Activated naive CD8-positive, alpha-beta T cell treated with anti-CD3 and anti-CD28 coated beads, Interleukin-2, amount 50 U/mL, for 24 hours (primary cell): ENCODE measurements around the gene NSMF.

ENCODE experiments used
- ATAC-seq: fragments of 150-1000 bp; cut with Tn5 transposase; one replicate; pipeline ENCODE4 v1.10.0; 2021
- DNase-seq: peaks from one replicate; pipeline ENCODE4 v3.0.0; 2021
- H3K27ac Mint-ChIP-seq: one replicate; pipeline ENCODE4 v1.8.0; 2021; ENCODE audit warnings: mild to moderate bottlenecking, mixed read lengths
- H3K27me3 Mint-ChIP-seq: one replicate; pipeline ENCODE4 v1.8.0; 2021; ENCODE audit warnings: mixed read lengths
- H3K36me3 Mint-ChIP-seq: one replicate; pipeline ENCODE4 v1.8.0; 2021; ENCODE audit warnings: low read depth, mixed read lengths
- H3K4me1 Mint-ChIP-seq: one replicate; pipeline ENCODE4 v1.8.0; 2021; ENCODE audit warnings: mixed read lengths
- H3K4me3 Mint-ChIP-seq: one replicate; pipeline ENCODE4 v1.8.0; 2021; ENCODE audit warnings: mild to moderate bottlenecking, moderate library complexity, mixed read lengths
- H3K9me3 Mint-ChIP-seq: one replicate; pipeline ENCODE4 v1.8.0; 2021; ENCODE audit warnings: mixed read lengths

The NSMF gene

GRCh38 chr9:137439158-137439714 is 19.9 kb downstream of the NSMF start:
- H3K36me3 Mint-ChIP-seq: no peaks in the 10 kb centered on the region
- H3K27ac Mint-ChIP-seq: no peak overlapping the region
- no peak overlapping the region for H3K4me3 Mint-ChIP-seq
- DNase-seq (no peak), ATAC-seq (no peak)
- H3K9me3 Mint-ChIP-seq: no peaks in the 10 kb centered on the region
- H3K27me3 Mint-ChIP-seq: peaks cover 17% of the 10 kb centered on the region
- H3K4me1 Mint-ChIP-seq: peaks cover 3% of the 10 kb centered on the region

GRCh38 chr9:137438591-137439157 is 20.5 kb downstream of the NSMF start:
- Mint-ChIP-seq H3K27ac (no peak overlapping the region), H3K9me3 (no peaks in the 10 kb centered on the region), H3K36me3 (no peaks in the 10 kb centered on the region), H3K27me3 (peaks cover 15% of the 10 kb centered on the region), H3K4me1 (peaks cover 3% of the 10 kb centered on the region), H3K4me3 (no peak overlapping the region)
- ATAC-seq: no peak
- DNase-seq: no peak

GRCh38 chr9:137437691-137438590 is 21.2 kb downstream of the NSMF start:
- Mint-ChIP-seq H3K4me3 (no peak overlapping the region), H3K27me3 (peaks cover 11% of the 10 kb centered on the region), H3K4me1 (peaks cover 3% of the 10 kb centered on the region), H3K27ac (no peak overlapping the region), H3K9me3 (no peaks in the 10 kb centered on the region), H3K36me3 (no peaks in the 10 kb centered on the region)
- ATAC-seq (no peak), DNase-seq (no peak)

GRCh38 chr9:137436761-137437600 is 22.2 kb downstream of the NSMF start:
- Mint-ChIP-seq H3K27me3 (peaks cover 2% of the 10 kb centered on the region), H3K27ac (no peak overlapping the region), H3K36me3 (no peaks in the 10 kb centered on the region), H3K4me1 (peaks cover 2% of the 10 kb centered on the region), H3K9me3 (no peaks in the 10 kb centered on the region), H3K4me3 (no peak overlapping the region)
- DNase-seq (no peak), ATAC-seq (peak; percentile 18)

GRCh38 chr9:137435980-137436760 is 23.0 kb downstream of the NSMF start:
- Mint-ChIP-seq H3K4me3 (no peak overlapping the region), H3K27ac (no peak overlapping the region), H3K27me3 (no peaks in the 10 kb centered on the region), H3K4me1 (no peaks in the 10 kb centered on the region), H3K36me3 (no peaks in the 10 kb centered on the region), H3K9me3 (no peaks in the 10 kb centered on the region)
- ATAC-seq (no peak), DNase-seq (no peak)

GRCh38 chr9:137435381-137435891 is 23.7 kb downstream of the NSMF start:
- Mint-ChIP-seq H3K27ac (no peak overlapping the region), H3K36me3 (no peaks in the 10 kb centered on the region), H3K4me3 (no peak overlapping the region), H3K9me3 (no peaks in the 10 kb centered on the region), H3K4me1 (no peaks in the 10 kb centered on the region), H3K27me3 (no peaks in the 10 kb centered on the region)
- DNase-seq: no peak
- ATAC-seq: no peak

GRCh38 chr9:137434498-137435380 is 24.4 kb downstream of the NSMF start:
- H3K4me1 Mint-ChIP-seq: no peaks in the 10 kb centered on the region
- no peak overlapping the region for H3K4me3 Mint-ChIP-seq
- no peaks in the 10 kb centered on the region for H3K9me3 Mint-ChIP-seq
- no peak overlapping the region for H3K27ac Mint-ChIP-seq
- no peaks in the 10 kb centered on the region for H3K36me3 Mint-ChIP-seq
- DNase-seq: no peak
- H3K27me3 Mint-ChIP-seq: no peaks in the 10 kb centered on the region
- ATAC-seq: no peak

- H3K27ac Mint-ChIP-seq: no peak overlapping the region
- H3K4me1 Mint-ChIP-seq: no peaks in the 10 kb centered on the region
- H3K36me3 Mint-ChIP-seq: no peaks in the 10 kb centered on the region
- H3K27me3 Mint-ChIP-seq: no peaks in the 10 kb centered on the region
- ATAC-seq: no peak
- H3K4me3 Mint-ChIP-seq: no peak overlapping the region
- H3K9me3 Mint-ChIP-seq: no peaks in the 10 kb centered on the region
- no peak for DNase-seq
Observed at GRCh38 chr9:137433916-137434431, 25.2 kb downstream of the NSMF start.

GRCh38 chr9:137433349-137433915 is 25.7 kb downstream of the NSMF start:
- H3K4me3 Mint-ChIP-seq: no peak overlapping the region
- ATAC-seq (no peak), DNase-seq (no peak)
- no peaks in the 10 kb centered on the region for H3K36me3 Mint-ChIP-seq
- H3K4me1 Mint-ChIP-seq: no peaks in the 10 kb centered on the region
- H3K27me3 Mint-ChIP-seq: no peaks in the 10 kb centered on the region
- no peak overlapping the region for H3K27ac Mint-ChIP-seq
- no peaks in the 10 kb centered on the region for H3K9me3 Mint-ChIP-seq

- Mint-ChIP-seq H3K4me3 (no peak overlapping the region), H3K9me3 (no peaks in the 10 kb centered on the region), H3K27me3 (no peaks in the 10 kb centered on the region), H3K36me3 (no peaks in the 10 kb centered on the region), H3K27ac (no peak overlapping the region), H3K4me1 (no peaks in the 10 kb centered on the region)
- no peak for DNase-seq
- no peak for ATAC-seq
Observed at GRCh38 chr9:137432687-137433348, 26.3 kb downstream of the NSMF start.

- no peak for ATAC-seq
- H3K36me3 Mint-ChIP-seq: no peaks in the 10 kb centered on the region
- no peak overlapping the region for H3K4me3 Mint-ChIP-seq
Observed at GRCh38 chr9:137431416-137431931, 27.7 kb downstream of the NSMF start.

GRCh38 chr9:137430723-137431415 is 28.3 kb downstream of the NSMF start:
- H3K27me3 Mint-ChIP-seq: no peaks in the 10 kb centered on the region
- no peak overlapping the region for H3K27ac Mint-ChIP-seq
- DNase-seq: no peak
- H3K36me3 Mint-ChIP-seq: no peaks in the 10 kb centered on the region
- no peak for ATAC-seq
- H3K4me3 Mint-ChIP-seq: no peak overlapping the region
- H3K9me3 Mint-ChIP-seq: no peaks in the 10 kb centered on the region
- no peaks in the 10 kb centered on the region for H3K4me1 Mint-ChIP-seq

More at GRCh38 chr9:137431416-137431931, 27.7 kb downstream of the NSMF start:
- H3K27ac Mint-ChIP-seq: no peak overlapping the region
- DNase-seq: no peak
- no peaks in the 10 kb centered on the region for H3K9me3 Mint-ChIP-seq
- H3K4me1 Mint-ChIP-seq: no peaks in the 10 kb centered on the region
- H3K27me3 Mint-ChIP-seq: no peaks in the 10 kb centered on the region
